IMR-90 (cell line): ENCODE results near the gene COL23A1. TPM values are rescaled to one million over a fixed set of nuclear protein-coding genes. Genes with fewer than 3 reads are reported as not detected.

ENCODE experiments used
- ATAC-seq: fragments of 200-7000 bp; cut with Tn5 transposase; 2 replicates; pipeline ENCODE4 v1.9.1; 2020; ENCODE audit warnings: low read depth, mild to moderate bottlenecking, moderate library complexity
- BruUV-seq: library from RNA; stranded (reverse); fragments of 400-500 nt; replicated peaks from 2 replicates; lab custom pipeline; 2021; lab: Mats Ljungman, UMichigan
- CTCF ChIA-PET: fragments of 300-600 bp; formaldehyde crosslinking; extraction: SDS; loops from one replicate; lab custom pipeline; 2021; ENCODE audit warnings: antibody characterized with exemption; lab: Yijun Ruan, JAX
- POLR2A ChIA-PET: fragments of 300-600 bp; sonication (Branson Sonifier 250); formaldehyde crosslinking; loops from one replicate; lab custom pipeline; 2022; ENCODE audit warnings: antibody characterized with exemption; ENCODE audit not compliant: unreplicated experiment; lab: Charles Lee
- DNase-seq: peaks from one replicate; pipeline ENCODE4 v3.0.0; 2013
- H2AFZ ChIP-seq: replicated peaks from 2 replicates; pipeline ENCODE3; 2013; ENCODE audit warnings: low read length, mild to moderate bottlenecking; ENCODE audit not compliant: poor library complexity
- H2AK5ac ChIP-seq: 2 replicates; pipeline ENCODE4 v1.6.1; 2013; ENCODE audit warnings: low read depth, low read length, inconsistent platforms
- H2AK9ac ChIP-seq: replicated peaks from 2 replicates; pipeline ENCODE3; 2013; ENCODE audit warnings: mild to moderate bottlenecking, low read depth, low read length, moderate library complexity; ENCODE audit not compliant: poor library complexity
- H2BK120ac ChIP-seq: 2 replicates; pipeline ENCODE4 v1.6.1; 2013; ENCODE audit warnings: low read depth, low read length, inconsistent platforms
- H2BK15ac ChIP-seq: 3 replicates; pipeline ENCODE4 v1.6.1; 2013; ENCODE audit warnings: low read depth, low read length, inconsistent platforms
- H2BK20ac ChIP-seq: 2 replicates; pipeline ENCODE4 v1.6.1; 2013; ENCODE audit warnings: low read depth, mild to moderate bottlenecking, inconsistent platforms, low read length, moderate library complexity
- H2BK5ac ChIP-seq: 2 replicates; pipeline ENCODE4 v1.6.1; 2013; ENCODE audit warnings: mild to moderate bottlenecking, low read depth, low read length, inconsistent platforms; ENCODE audit not compliant: poor library complexity, severe bottlenecking
- H3K14ac ChIP-seq: replicated peaks from 2 replicates; pipeline ENCODE4 v1.6.1; 2013; ENCODE audit warnings: low read depth, low read length, inconsistent platforms
- H3K18ac ChIP-seq: 2 replicates; pipeline ENCODE4 v1.6.1; 2013; ENCODE audit warnings: low read depth, low read length, control low read depth
- H3K23ac ChIP-seq: 2 replicates; pipeline ENCODE4 v1.6.1; 2013; ENCODE audit warnings: low read depth, low read length, inconsistent platforms
- H3K27ac ChIP-seq: 2 replicates; pipeline ENCODE4 v1.5.1; 2013; ENCODE audit warnings: mild to moderate bottlenecking, control low read depth, low read length; ENCODE audit not compliant: insufficient read depth
- H3K27me3 ChIP-seq: 2 replicates; pipeline ENCODE4 v1.6.1; 2013; ENCODE audit warnings: low read length; ENCODE audit not compliant: control insufficient read depth, insufficient read depth
- H3K36me3 ChIP-seq: 2 replicates; pipeline ENCODE4 v1.6.1; 2013; ENCODE audit warnings: low read length, mixed read lengths; ENCODE audit not compliant: control insufficient read depth, insufficient read depth
- H3K4ac ChIP-seq: 2 replicates; pipeline ENCODE4 v1.6.1; 2013; ENCODE audit warnings: low read depth, low read length, inconsistent platforms
- H3K4me1 ChIP-seq: 2 replicates; pipeline ENCODE4 v1.6.1; 2013; ENCODE audit warnings: low read length, mixed read lengths; ENCODE audit not compliant: control insufficient read depth, insufficient read depth
- H3K4me2 ChIP-seq: 2 replicates; pipeline ENCODE4 v1.6.1; 2013; ENCODE audit warnings: low read depth, mild to moderate bottlenecking, control low read depth, low read length, moderate library complexity
- H3K4me3 ChIP-seq: 2 replicates; pipeline ENCODE4 v1.5.1; 2013; ENCODE audit warnings: low read depth, mild to moderate bottlenecking, control low read depth, low read length, moderate library complexity; ENCODE audit not compliant: insufficient read depth
- H3K56ac ChIP-seq: 2 replicates; pipeline ENCODE4 v1.6.1; 2013; ENCODE audit warnings: low read length, inconsistent platforms; ENCODE audit not compliant: insufficient read depth; ENCODE audit errors: extremely low read depth
- H3K79me1 ChIP-seq, 2 experiments: 2 replicates each; pipeline ENCODE4 v1.6.1; 2013; ENCODE audit warnings: low read length in 2 of 2, inconsistent platforms in 1 of 2, low read depth in 1 of 2
- H3K9ac ChIP-seq: 2 replicates; pipeline ENCODE4 v1.6.1; 2013; ENCODE audit warnings: low read depth, low read length, control low read depth
- H3K9me1 ChIP-seq: 2 replicates; pipeline ENCODE4 v1.6.1; 2013; ENCODE audit warnings: low read length, inconsistent platforms; ENCODE audit not compliant: insufficient read depth
- H3K9me3 ChIP-seq: 2 replicates; pipeline ENCODE4 v1.6.1; 2013; ENCODE audit warnings: low read length; ENCODE audit not compliant: control insufficient read depth, insufficient read depth
- H4K20me1 ChIP-seq: 2 replicates; pipeline ENCODE4 v1.6.1; 2013; ENCODE audit warnings: low read length, inconsistent platforms; ENCODE audit not compliant: insufficient read depth
- H4K5ac ChIP-seq: 2 replicates; pipeline ENCODE4 v1.6.1; 2013; ENCODE audit warnings: mild to moderate bottlenecking, low read depth, low read length, control low read depth
- H4K8ac ChIP-seq, 2 experiments: 2 replicates each; pipeline ENCODE4 v1.6.1; 2013; ENCODE audit warnings: low read depth in 2 of 2, low read length in 2 of 2, control low read depth in 1 of 2, inconsistent platforms in 1 of 2
- H4K91ac ChIP-seq: 2 replicates; pipeline ENCODE4 v1.6.1; 2013; ENCODE audit warnings: low read depth, low read length, inconsistent platforms; ENCODE audit not compliant: insufficient read depth
- BHLHE40 ChIP-seq: fragments of 150-350 bp; IDR thresholded peaks from 2 replicates; pipeline ENCODE4 v1.6.1; 2016; ENCODE audit warnings: mild to moderate bottlenecking, low read depth, low read length
- CHD1 ChIP-seq: IDR thresholded peaks from 2 replicates; pipeline ENCODE4 v1.6.1; 2012; ENCODE audit warnings: low read depth, low read length, improper control_type of control experiment
- CTCF ChIP-seq: conservative IDR thresholded peaks from 2 replicates; pipeline ENCODE4 v1.5.1; 2012; ENCODE audit warnings: mild to moderate bottlenecking, low read depth, low read length, improper control_type of control experiment
- MAZ ChIP-seq: IDR thresholded peaks from 2 replicates; pipeline ENCODE4 v1.6.1; 2012; ENCODE audit warnings: low read depth, mild to moderate bottlenecking, low read length, improper control_type of control experiment, moderate library complexity, borderline replicate concordance
- RAD21 ChIP-seq: IDR thresholded peaks from 2 replicates; pipeline ENCODE4 v1.6.1; 2012; ENCODE audit warnings: low read length, improper control_type of control experiment
- RCOR1 ChIP-seq: IDR thresholded peaks from 2 replicates; pipeline ENCODE4 v1.6.1; 2012; ENCODE audit warnings: mild to moderate bottlenecking, low read length, improper control_type of control experiment; ENCODE audit not compliant: insufficient replicate concordance
- RFX5 ChIP-seq: IDR thresholded peaks from 2 replicates; pipeline ENCODE4 v1.8.0; 2012; ENCODE audit warnings: low read depth, mild to moderate bottlenecking, low read length, moderate library complexity
- SMC3 ChIP-seq: fragments of 150-350 bp; IDR thresholded peaks from 2 replicates; pipeline ENCODE4 v1.6.1; 2016; ENCODE audit warnings: low read depth, mild to moderate bottlenecking, antibody characterized with exemption, low read length, moderate library complexity
- USF2 ChIP-seq: fragments of 150-350 bp; IDR thresholded peaks from 2 replicates; pipeline ENCODE4 v1.6.1; 2017; ENCODE audit warnings: mild to moderate bottlenecking, antibody characterized with exemption, low read length, low read depth
- WGBS, 2 experiments: methylation state at CpG; one replicate each; pipeline versions ENCODE4 v1.1.5 to v1.1.7; 2013; ENCODE audit warnings: missing lambda C conversion rate in 2 of 2; ENCODE audit not compliant: insufficient read length in 1 of 2; ENCODE audit errors: extremely low coverage in 2 of 2; 5-methylcytosine and 5-hydroxymethylcytosine counted together
- dilution Hi-C: fragments of 300-500 bp; cut with HindIII; formaldehyde crosslinking; loops from one replicate; pipeline ENCODE4 v1.14.3; 2018; ENCODE audit warnings: low sequenced_read_pairs; ENCODE audit not compliant: unreplicated experiment
- in situ Hi-C: fragments of 300-500 bp; cut with MboI; formaldehyde crosslinking; loops from 3 replicates; pipeline ENCODE4 v1.14.3; 2019; ENCODE audit warnings: low sequenced_read_pairs, inconsistent platforms, mixed read lengths
- intact Hi-C: fragments of 100-400 bp; cut with micrococcal nuclease; formaldehyde crosslinking; loops from 2 replicates; pipeline ENCODE4 v1.10.0; 2022
- polyA plus RNA-seq, 3 experiments: library from polyadenylated mRNA; depleted of rRNA; stranded (reverse); fragments of >200 nt; gene quantifications; 2 replicates each; pipeline ENCODE4 v1.2.3, GENCODE V29; 2012; ENCODE audit warnings: low replicate concordance in 1 of 3
- total RNA-seq: library from RNA; depleted of rRNA; stranded (reverse); fragments of >200 nt; gene quantifications from 2 replicates; pipeline ENCODE4 v1.2.3, GENCODE V29; 2012

The COL23A1 gene
- total and polyA plus RNA-seq, 2 of the 4 experiments (the other 2 are of a cell fraction): not detected

- H3K56ac ChIP-seq: no peak overlapping the region
- DNase-seq (no peak), ATAC-seq (no peak)
- no peak overlapping the region for H4K8ac ChIP-seq
- no peaks in the 10 kb centered on the region for H3K4me1 ChIP-seq
- dilution Hi-C loops: no loop called here
- no peak for TF ChIP-seq RCOR1
- TF ChIP-seq USF2: no peak
- TF ChIP-seq BHLHE40: no peak
- TF ChIP-seq CHD1: no peak
- TF ChIP-seq RFX5: no peak
- TF ChIP-seq SMC3: no peak
- no peak for TF ChIP-seq CTCF
- TF ChIP-seq RAD21: no peak
- no peak for TF ChIP-seq MAZ
- no peak overlapping the region for H2BK20ac ChIP-seq
- H4K5ac ChIP-seq: no peak overlapping the region
- no peak overlapping the region for H4K91ac ChIP-seq
- CTCF ChIA-PET: interaction anchor here (0.6 kb wide), 1 partner anchor 22 kb away, joined by 4 read pairs; no protein-coding TSS in a partner anchor
- no peaks in the 10 kb centered on the region for H3K79me1 ChIP-seq
- 82% methylated on average over 3 of the region's 23 CpGs; no CpG with 5 or more reads in 1 of the 2 experiments for WGBS, 2 experiments
- no peak overlapping the region for H2AFZ ChIP-seq
- no peak overlapping the region for H2BK120ac ChIP-seq
- no TSS peak for BruUV-seq
- no peak overlapping the region for H3K18ac ChIP-seq
- no peaks in the 10 kb centered on the region for H3K36me3 ChIP-seq
- no peak overlapping the region for H3K27ac ChIP-seq
- H3K4ac ChIP-seq: no peak overlapping the region
- no peak overlapping the region for H3K4me2 ChIP-seq
- no peaks in the 10 kb centered on the region for H3K9me1 ChIP-seq
- no peak overlapping the region for H2AK5ac ChIP-seq
- H3K4me3 ChIP-seq: no peak overlapping the region
- H3K14ac ChIP-seq: no peak overlapping the region
- H2BK5ac ChIP-seq: no peak overlapping the region
- in situ Hi-C loops: no loop called here
- H3K9me3 ChIP-seq: peaks cover 2% of the 10 kb centered on the region; the same call in 1 of the 2 replicates
- H4K20me1 ChIP-seq: no peaks in the 10 kb centered on the region
- H2BK15ac ChIP-seq: no peak overlapping the region
- no peak overlapping the region for H2AK9ac ChIP-seq
- POLR2A ChIA-PET: no interaction called here
- intact Hi-C loops: no loop called here
- H3K9ac ChIP-seq: no peak overlapping the region
- no peaks in the 10 kb centered on the region for H3K27me3 ChIP-seq
- H3K23ac ChIP-seq: no peak overlapping the region
Measured at GRCh38 chr5:178442405-178443257, 147.6 kb downstream of the COL23A1 start.
